T-helper 17 cell (primary cell): ENCODE data around the gene IFI27L1. TPM values are rescaled to one million over a fixed set of nuclear protein-coding genes. Genes with fewer than 3 reads are reported as not detected.

Experiments used
- ATAC-seq: fragments of 150-1000 bp; cut with Tn5 transposase; 2 replicates; pipeline ENCODE4 v1.10.0; 2021; ENCODE audit warnings: mild to moderate bottlenecking, moderate library complexity
- DNase-seq, 3 donors: peaks; one replicate each; pipeline versions ENCODE4 v3.0.0 to v3.0.0-alpha.2; 2020 to 2021
- H3K9me3 ChIP-seq: one replicate; pipeline ENCODE4 v1.7.0; 2013; ENCODE audit warnings: low read length, mild to moderate bottlenecking; ENCODE audit not compliant: control insufficient read depth, poor library complexity, severe bottlenecking
- H3K27ac Mint-ChIP-seq: one replicate; pipeline ENCODE4 v1.8.0; 2022; ENCODE audit warnings: mild to moderate bottlenecking, moderate library complexity, mixed read lengths
- H3K27me3 Mint-ChIP-seq: one replicate; pipeline ENCODE4 v1.8.0; 2022; ENCODE audit warnings: mixed read lengths
- H3K36me3 Mint-ChIP-seq: one replicate; pipeline ENCODE4 v1.8.0; 2022; ENCODE audit warnings: low read depth, mixed read lengths
- H3K4me1 Mint-ChIP-seq: one replicate; pipeline ENCODE4 v1.8.0; 2022; ENCODE audit warnings: mild to moderate bottlenecking, mixed read lengths
- H3K4me3 Mint-ChIP-seq: one replicate; pipeline ENCODE4 v1.8.0; 2022; ENCODE audit warnings: mild to moderate bottlenecking, moderate library complexity, mixed read lengths
- total RNA-seq, 4 donors: library from RNA in 2 of 4; stranded (reverse) in 2 of 4; gene quantifications; one replicate each; pipeline ENCODE4 v1.2.3 and lab custom pipeline; 2022 to 2026

IFI27L1 gene
- total RNA-seq, 2 donors from 2014 or later: 9.3 to 12.1 TPM

DNA sequence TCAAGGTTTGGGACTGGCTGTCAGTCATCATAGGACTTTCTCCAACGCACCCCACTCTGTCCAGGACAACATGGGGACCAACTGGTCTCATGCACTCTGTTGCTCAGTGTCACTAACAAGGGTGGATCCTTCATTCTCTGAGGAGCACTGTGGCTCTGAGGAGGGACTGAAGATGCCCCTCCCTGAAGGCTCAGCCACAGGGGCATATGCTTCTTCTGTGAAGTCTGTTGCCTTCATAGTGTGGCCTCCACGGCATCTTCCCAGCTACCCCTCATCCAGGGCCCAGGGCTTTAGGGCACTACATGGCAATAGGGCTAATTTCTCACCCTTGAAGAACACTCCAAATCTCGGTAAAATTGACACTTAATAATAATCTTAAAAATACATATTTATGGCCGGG is 62.6 kb downstream of the IFI27L1 start:
- Mint-ChIP-seq H3K36me3 (peaks cover 2% of the 10 kb centered on the region), H3K4me3 (no peak overlapping the region), H3K4me1 (peaks cover 3% of the 10 kb centered on the region), H3K27me3 (peaks cover 4% of the 10 kb centered on the region), H3K27ac (no peak overlapping the region)
- DNase-seq (no peak), ATAC-seq (no peak)
- no peaks in the 10 kb centered on the region for H3K9me3 ChIP-seq

DNA sequence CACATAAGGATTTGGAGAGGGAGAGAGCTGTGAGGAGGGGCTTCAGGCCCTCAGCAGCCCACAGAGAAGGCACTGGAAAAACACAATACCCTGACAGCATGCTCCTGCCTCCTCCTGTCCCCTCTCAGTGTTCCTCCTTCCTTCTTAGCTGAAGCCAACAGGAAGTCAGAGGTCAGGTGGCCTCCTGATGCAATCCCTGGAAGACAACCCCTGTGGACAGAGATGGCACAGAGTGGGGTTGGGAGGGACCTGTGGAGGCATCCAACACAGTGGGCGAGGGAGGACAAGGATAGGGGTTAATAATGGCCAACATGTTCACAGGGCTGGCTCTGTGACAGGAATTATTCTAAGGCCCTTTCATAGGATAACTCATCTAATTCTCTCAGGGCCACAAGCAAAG is 63.7 kb downstream of the IFI27L1 start:
- H3K4me3 Mint-ChIP-seq: no peak overlapping the region

DNA sequence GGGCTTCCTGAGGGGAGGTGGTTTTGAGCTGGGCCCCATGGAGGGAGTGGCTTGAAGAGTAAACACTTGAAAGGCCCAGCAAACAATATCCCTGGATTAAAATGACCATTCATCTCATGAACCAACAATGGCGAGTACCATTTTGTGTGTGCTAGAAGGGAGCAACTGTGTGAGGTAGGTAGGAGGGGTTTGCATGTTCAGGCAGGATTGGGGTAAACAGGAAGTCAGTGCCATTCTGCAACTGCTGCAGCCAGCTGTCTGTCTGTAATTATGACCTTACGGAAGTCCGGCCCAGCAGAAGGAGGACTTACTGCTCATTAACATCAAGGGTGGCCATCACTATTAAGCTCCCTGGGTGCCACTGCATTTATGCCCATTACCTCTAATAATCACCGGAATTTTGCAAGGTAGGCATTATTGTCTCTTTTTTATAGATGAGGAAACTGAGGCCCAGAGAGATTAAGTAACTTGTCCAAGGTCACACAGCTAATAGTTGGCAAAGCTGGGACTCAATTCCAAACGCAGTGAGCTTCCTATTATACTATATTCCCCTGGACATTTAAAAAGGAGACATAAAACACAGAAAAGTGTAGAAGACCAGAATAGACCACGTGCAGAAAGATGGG is 64.9 kb downstream of the IFI27L1 start:
- ATAC-seq: no peak
- no peak for DNase-seq
- H3K4me1 Mint-ChIP-seq: peaks cover 3% of the 10 kb centered on the region
- no peak overlapping the region for H3K27ac Mint-ChIP-seq
- H3K4me3 Mint-ChIP-seq: no peak overlapping the region
- no peaks in the 10 kb centered on the region for H3K9me3 ChIP-seq
- no peaks in the 10 kb centered on the region for H3K36me3 Mint-ChIP-seq
- H3K27me3 Mint-ChIP-seq: peaks cover 7% of the 10 kb centered on the region

More for the DNA sequence above, 63.7 kb downstream of the IFI27L1 start:
- no peaks in the 10 kb centered on the region for H3K9me3 ChIP-seq
- H3K4me1 Mint-ChIP-seq: peaks cover 3% of the 10 kb centered on the region
- DNase-seq: no peak
- no peak overlapping the region for H3K27ac Mint-ChIP-seq
- no peaks in the 10 kb centered on the region for H3K27me3 Mint-ChIP-seq
- H3K36me3 Mint-ChIP-seq: no peaks in the 10 kb centered on the region
- ATAC-seq: no peak

Other genes starting within 250 kb of the IFI27L1 start
- gene FAM181A, start 154.0 kb upstream of the IFI27L1 start, total RNA-seq: not detected
- 1 to 10 TPM; 2.3 to 6.5 TPM for gene ASB2, start 104.7 kb upstream of the IFI27L1 start, total RNA-seq
- not detected for gene CCDC197, start 84.0 kb upstream of the IFI27L1 start, total RNA-seq
- gene OTUB2, start 55.0 kb upstream of the IFI27L1 start, total RNA-seq: under 1 TPM; 0.12 to 0.37 TPM
- gene DDX24, start 108 bp upstream of the IFI27L1 start, total RNA-seq: 100 to 1,000 TPM; 478 to 531 TPM
- gene IFI27, start 29.4 kb downstream of the IFI27L1 start, total RNA-seq: 1 to 10 TPM in 1 of 2 donors, under 1 TPM in 1; 0.63 to 1.0 TPM
- gene IFI27L2, start 48.3 kb downstream of the IFI27L1 start, total RNA-seq: 10 to 100 TPM; 21.5 to 25.8 TPM
- gene PPP4R4, start 93.0 kb downstream of the IFI27L1 start, total RNA-seq: 1 to 10 TPM; 2.6 to 6.7 TPM
- not detected for gene SERPINA10, start 212.0 kb downstream of the IFI27L1 start, total RNA-seq
- gene SERPINA6, start 242.0 kb downstream of the IFI27L1 start, total RNA-seq: not detected